Stimulated activated CD4-positive, alpha-beta T cell treated with anti-CD3 and anti-CD28 coated beads, Interleukin-4, amount 100 ng/mL, for 4 hours (primary cell): ENCODE results near the gene CHCHD5.
"Not testable (repeated sequence)": the region's sequence is repeated elsewhere in the genome, so short reads cannot be mapped to it uniquely, and the experiment has no call there.

Source experiments
- DNase-seq, 2 experiments: peaks; one replicate each; pipeline ENCODE4 v3.0.0-alpha.2; 2020

The CHCHD5 gene

GRCh38 chr2:112588611-112589045 lies 4.2 kb downstream of the CHCHD5 start:
- no peak for DNase-seq

- no peak for DNase-seq
These were observed 7.0 kb downstream of the CHCHD5 start for GRCh38 chr2:112591413-112591812.

- no peak for DNase-seq
These were observed 9.3 kb downstream of the CHCHD5 start for GRCh38 chr2:112593736-112594135.

GRCh38 chr2:112597537-112598322 lies 13.3 kb downstream of the CHCHD5 start:
- no peak for DNase-seq

GRCh38 chr2:112600634-112601033 lies 16.2 kb downstream of the CHCHD5 start:
- DNase-seq = no peak

- no peak for DNase-seq
These were observed 17.3 kb downstream of the CHCHD5 start for GRCh38 chr2:112601754-112602153.

- no peak for DNase-seq
These were observed 18.5 kb downstream of the CHCHD5 start for GRCh38 chr2:112602917-112603316.

GRCh38 chr2:112603731-112604130 lies 19.3 kb downstream of the CHCHD5 start:
- DNase-seq = no peak

- DNase-seq = no peak
These were observed 20.5 kb downstream of the CHCHD5 start for GRCh38 chr2:112604952-112605351.

GRCh38 chr2:112605926-112606325 lies 21.5 kb downstream of the CHCHD5 start:
- DNase-seq = no peak

GRCh38 chr2:112606547-112606946 lies 22.1 kb downstream of the CHCHD5 start:
- no peak for DNase-seq

GRCh38 chr2:112607680-112608438 lies 23.4 kb downstream of the CHCHD5 start:
- no peak for DNase-seq

- DNase-seq = not testable (repeated sequence)
These were observed 24.9 kb downstream of the CHCHD5 start for GRCh38 chr2:112609320-112609719.

- DNase-seq = not testable (repeated sequence)
These were observed 27.9 kb downstream of the CHCHD5 start for GRCh38 chr2:112612283-112612682.

GRCh38 chr2:112614201-112614840 lies 29.9 kb downstream of the CHCHD5 start:
- DNase-seq = no peak

- DNase-seq = no peak
These were observed 30.6 kb downstream of the CHCHD5 start for GRCh38 chr2:112615051-112615450.

GRCh38 chr2:112615798-112616197 lies 31.4 kb downstream of the CHCHD5 start:
- not testable (repeated sequence) for DNase-seq

- DNase-seq = no peak
These were observed 34.0 kb downstream of the CHCHD5 start for GRCh38 chr2:112618383-112618782.

- no peak for DNase-seq
These were observed 37.5 kb downstream of the CHCHD5 start for GRCh38 chr2:112621790-112622527.

- no peak for DNase-seq
These were observed 38.1 kb downstream of the CHCHD5 start for GRCh38 chr2:112622528-112622849.

GRCh38 chr2:112623913-112624777 lies 39.7 kb downstream of the CHCHD5 start:
- DNase-seq = peak; percentile 57 to 80
